Measurements from ENCODE around the gene KRT8. TPM values are rescaled to one million over a fixed set of nuclear protein-coding genes. Genes with fewer than 3 reads are reported as not detected.

KRT8 gene
- total and polyA plus RNA-seq, 2 donors, result 100 to 142 TPM

DNA sequence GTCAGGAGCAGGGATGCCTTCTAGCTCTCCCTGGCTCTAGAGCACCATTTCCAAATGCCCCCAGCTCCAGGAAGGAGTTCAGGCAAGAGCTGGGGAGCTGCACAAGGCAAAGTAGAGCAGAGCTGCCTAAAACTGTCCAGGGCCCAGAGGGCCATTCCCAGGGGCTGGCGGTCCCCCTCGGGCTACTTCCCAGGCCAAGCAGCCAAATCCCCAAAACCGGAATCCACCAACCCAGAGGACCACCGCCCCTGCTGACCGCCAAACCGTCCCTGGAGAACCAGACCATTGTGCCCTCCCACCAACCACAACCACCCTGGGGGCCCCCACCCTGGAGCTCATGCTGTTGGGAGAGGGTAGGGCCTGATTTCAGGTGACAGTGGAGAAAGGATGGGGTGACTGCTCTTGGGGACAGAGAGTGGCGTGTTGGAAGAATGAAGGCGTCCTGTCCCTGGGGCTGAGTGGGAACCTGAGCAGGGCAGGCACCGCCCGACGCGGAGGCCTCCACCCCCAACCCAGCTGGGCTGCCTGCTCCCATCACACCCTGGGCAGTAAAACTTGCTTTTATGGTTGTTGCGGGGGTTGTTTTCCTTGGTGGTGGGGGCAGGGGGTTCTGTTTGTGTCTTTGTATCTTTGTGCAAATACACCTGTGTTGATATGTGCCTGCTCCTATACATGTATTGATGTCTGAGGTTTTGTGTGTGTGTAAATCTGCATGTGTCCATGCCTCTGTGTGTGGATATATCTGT, 32.1 kb downstream of the KRT8 start:
- Histone ChIP-seq H3K4me3 (ENCODE audit: low read length in 2 of 2) (no peak overlapping the region), H3K9me3 (ENCODE audit: control insufficient read depth in 2 of 2, insufficient read depth in 1 of 2, low read length in 1 of 2) (no peaks in the 10 kb centered on the region), H3K4me1 (ENCODE audit: control insufficient read depth in 2 of 2, insufficient read depth in 2 of 2, low read length in 2 of 2) (peaks cover under 1 to 20% of the 10 kb centered on the region in 2 donors), H3K27ac (ENCODE audit: low read depth in 1 of 2, low read length in 1 of 2) (no peak overlapping the region), H3K27me3 (ENCODE audit: control insufficient read depth in 2 of 2, insufficient read depth in 1 of 2, low read length in 1 of 2) (peaks cover 3 to 49% of the 10 kb centered on the region in 2 donors), H3K36me3 (ENCODE audit: control insufficient read depth in 2 of 2, insufficient read depth in 2 of 2, low read length in 1 of 2) (no peaks in the 10 kb centered on the region)
- DNase-seq (ENCODE audit: low read depth in 6 of 9, low spot score in 9 of 9), result no peak
- 90% methylated on average over 13 of the region's 13 CpGs for WGBS

DNA sequence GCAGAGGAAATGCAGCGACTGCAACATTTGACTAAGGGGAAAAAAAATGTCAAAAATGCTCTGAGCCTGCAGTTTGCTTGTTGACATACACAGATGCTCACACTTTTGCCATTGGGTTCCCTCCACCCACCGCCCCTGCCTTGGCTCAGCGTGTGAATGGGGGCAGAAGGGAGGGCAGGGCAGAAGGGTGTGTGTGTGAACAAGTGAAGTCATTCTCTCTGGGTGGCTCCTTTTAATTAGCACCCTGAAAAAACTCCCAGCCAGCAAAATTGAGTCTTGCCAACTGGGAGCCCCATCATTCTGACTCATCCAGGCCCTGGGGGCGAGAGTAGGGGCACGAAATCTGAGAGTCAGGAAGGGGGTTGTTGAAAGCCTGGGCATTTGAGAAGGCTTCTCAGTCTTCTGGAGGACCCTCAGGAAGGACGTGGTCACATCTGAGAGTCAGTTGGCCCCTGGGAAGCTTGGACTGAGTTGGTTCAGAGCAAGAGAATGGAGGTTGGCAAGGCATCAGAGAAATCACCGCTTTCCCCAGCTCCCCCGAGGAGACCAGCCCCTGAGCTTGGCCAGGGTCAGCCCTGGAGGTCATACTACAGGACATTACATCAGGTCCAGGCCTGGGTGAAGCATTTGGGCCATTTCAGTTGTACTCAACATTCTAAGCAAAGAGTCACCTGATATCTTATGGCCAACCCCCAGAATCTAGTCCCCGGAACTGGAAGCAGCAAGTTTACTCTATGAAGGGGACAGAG, 33.4 kb downstream of the KRT8 start:
- 80% methylated on average over 9 of the region's 9 CpGs for WGBS
- peaks cover 5 to 27% of the 10 kb centered on the region in 2 donors for H3K4me1 ChIP-seq (ENCODE audit: control insufficient read depth in 2 of 2, insufficient read depth in 2 of 2, low read length in 2 of 2)
- no peaks in the 10 kb centered on the region for H3K9me3 ChIP-seq (ENCODE audit: control insufficient read depth in 2 of 2, insufficient read depth in 1 of 2, low read length in 1 of 2)
- no peaks in the 10 kb centered on the region for H3K36me3 ChIP-seq (ENCODE audit: control insufficient read depth in 2 of 2, insufficient read depth in 2 of 2, low read length in 1 of 2)
- no peak overlapping the region for H3K4me3 ChIP-seq (ENCODE audit: low read length in 2 of 2)
- peaks cover 3 to 49% of the 10 kb centered on the region in 2 donors for H3K27me3 ChIP-seq (ENCODE audit: control insufficient read depth in 2 of 2, insufficient read depth in 1 of 2, low read length in 1 of 2)
- H3K27ac ChIP-seq (ENCODE audit: low read depth in 1 of 2, low read length in 1 of 2), result no peak overlapping the region
- DNase-seq (ENCODE audit: low read depth in 6 of 9, low spot score in 9 of 9), result no peak

DNA sequence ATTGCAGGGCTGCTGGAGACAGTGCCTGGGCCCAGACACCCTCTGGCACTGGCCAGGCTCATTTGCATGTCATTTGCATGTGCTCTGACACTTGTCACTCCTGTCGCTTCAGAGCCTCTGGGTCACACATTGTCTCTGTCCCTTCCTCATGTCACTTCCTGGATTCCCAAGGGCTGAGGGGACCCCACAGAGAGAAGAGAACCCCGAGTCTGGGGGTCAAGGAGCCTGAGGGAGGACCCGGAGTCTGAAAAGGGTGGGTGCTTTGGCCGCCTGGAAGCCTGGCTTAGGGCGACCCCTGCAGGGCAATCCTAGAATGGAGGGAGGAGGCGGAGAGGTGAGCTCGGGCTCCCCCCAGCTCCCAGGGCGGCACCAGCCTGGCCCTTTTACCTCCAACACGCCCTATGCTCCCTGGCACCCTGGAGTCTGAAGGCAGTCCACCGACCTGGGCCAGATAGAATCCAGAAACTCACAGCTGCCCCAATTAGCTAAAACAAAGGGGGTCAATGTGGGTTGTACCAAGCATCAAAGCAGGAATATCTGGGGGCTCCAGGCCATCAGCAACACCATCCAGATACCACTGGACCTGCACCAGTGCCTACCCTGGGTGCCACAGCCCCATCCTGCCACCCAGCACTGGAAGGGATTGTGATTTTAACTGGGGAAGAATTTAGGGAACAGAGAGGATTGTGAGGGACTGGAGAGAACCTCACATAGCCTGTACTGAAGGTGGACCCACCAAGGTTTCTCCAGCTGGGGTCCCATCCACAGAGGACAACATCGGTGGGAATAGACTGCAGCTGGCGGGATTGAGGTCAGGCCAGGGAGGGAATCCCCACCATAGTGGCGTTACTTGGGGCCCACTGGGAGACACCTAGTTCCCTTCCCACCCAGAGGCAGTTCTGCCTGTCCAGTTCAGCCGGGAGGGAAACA, 34.2 kb downstream of the KRT8 start:
- DNase-seq (ENCODE audit: low read depth in 6 of 9, low spot score in 9 of 9), result peak in 5 of 9 donors; percentile 42 to 69 (median 50)
- Histone ChIP-seq H3K9me3 (ENCODE audit: control insufficient read depth in 2 of 2, insufficient read depth in 1 of 2, low read length in 1 of 2) (no peaks in the 10 kb centered on the region), H3K27me3 (ENCODE audit: control insufficient read depth in 2 of 2, insufficient read depth in 1 of 2, low read length in 1 of 2) (peaks cover 3 to 49% of the 10 kb centered on the region in 2 donors), H3K27ac (ENCODE audit: low read depth in 1 of 2, low read length in 1 of 2) (no peak overlapping the region), H3K36me3 (ENCODE audit: control insufficient read depth in 2 of 2, insufficient read depth in 2 of 2, low read length in 1 of 2) (no peaks in the 10 kb centered on the region), H3K4me1 (ENCODE audit: control insufficient read depth in 2 of 2, insufficient read depth in 2 of 2, low read length in 2 of 2) (peaks cover 5 to 27% of the 10 kb centered on the region in 2 donors), H3K4me3 (ENCODE audit: low read length in 2 of 2) (no peak overlapping the region)
- 36% methylated on average over 14 of the region's 14 CpGs for WGBS

DNA sequence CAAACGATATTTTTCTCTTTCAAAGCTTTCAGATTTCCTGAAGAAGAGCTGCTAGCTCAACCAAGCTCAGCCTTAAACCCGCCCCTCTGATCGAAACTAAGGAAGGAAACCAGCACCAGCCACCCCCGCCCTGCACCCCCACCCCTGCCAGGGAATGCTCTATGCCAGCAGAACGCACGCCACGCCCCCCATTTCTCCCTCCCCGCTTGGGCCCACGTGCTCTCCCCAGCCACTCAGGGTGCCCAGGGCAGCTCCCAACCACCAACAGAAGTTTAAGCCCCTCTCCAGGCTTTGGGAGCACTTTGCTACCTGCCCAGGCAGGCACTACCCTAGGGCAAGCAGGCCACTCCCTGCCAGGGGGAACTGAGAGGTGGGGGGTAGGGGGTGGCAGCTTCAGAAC, 37.2 kb downstream of the KRT8 start:
- no peaks in the 10 kb centered on the region for H3K36me3 ChIP-seq (ENCODE audit: control insufficient read depth in 2 of 2, insufficient read depth in 2 of 2, low read length in 1 of 2)
- peak in 3 of 9 donors; percentile 32 to 58 (median 40) for DNase-seq (ENCODE audit: low read depth in 6 of 9, low spot score in 9 of 9)
- WGBS, result 6% methylated on average over 9 of the region's 9 CpGs
- peak overlapping the region in 1 of 2 donors; percentile 36 for H3K27ac ChIP-seq (ENCODE audit: low read depth in 1 of 2, low read length in 1 of 2)
- H3K4me3 ChIP-seq (ENCODE audit: low read length in 2 of 2), result no peak overlapping the region
- peaks cover 0 to 20% of the 10 kb centered on the region in 2 donors for H3K27me3 ChIP-seq (ENCODE audit: control insufficient read depth in 2 of 2, insufficient read depth in 1 of 2, low read length in 1 of 2)
- H3K9me3 ChIP-seq (ENCODE audit: control insufficient read depth in 2 of 2, insufficient read depth in 1 of 2, low read length in 1 of 2), result no peaks in the 10 kb centered on the region
- H3K4me1 ChIP-seq (ENCODE audit: control insufficient read depth in 2 of 2, insufficient read depth in 2 of 2, low read length in 2 of 2), result peaks cover 5 to 14% of the 10 kb centered on the region in 2 donors

DNA sequence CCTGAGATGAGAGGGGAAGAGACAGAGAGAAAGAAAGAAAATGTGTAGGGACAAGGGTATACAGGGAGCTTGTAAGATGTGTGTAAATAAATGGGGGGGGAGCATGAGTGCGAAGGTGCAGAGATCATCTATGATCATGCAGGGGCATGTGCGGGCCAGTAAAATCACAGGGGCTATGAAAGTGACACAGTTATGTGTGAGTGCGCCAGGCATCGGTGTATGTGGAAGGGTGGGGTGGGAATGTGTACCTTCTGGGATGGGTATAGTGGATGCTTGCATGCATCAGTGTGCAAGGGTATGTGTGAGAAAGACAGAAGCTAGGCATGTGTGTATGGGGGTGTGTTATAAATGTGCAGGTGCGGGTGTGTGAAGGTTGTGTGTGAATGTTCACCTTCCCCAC, 37.7 kb downstream of the KRT8 start:
- no peak overlapping the region for H3K4me3 ChIP-seq (ENCODE audit: low read length in 2 of 2)
- H3K36me3 ChIP-seq (ENCODE audit: control insufficient read depth in 2 of 2, insufficient read depth in 2 of 2, low read length in 1 of 2), result no peaks in the 10 kb centered on the region
- no peaks in the 10 kb centered on the region for H3K9me3 ChIP-seq (ENCODE audit: control insufficient read depth in 2 of 2, insufficient read depth in 1 of 2, low read length in 1 of 2)
- H3K27me3 ChIP-seq (ENCODE audit: control insufficient read depth in 2 of 2, insufficient read depth in 1 of 2, low read length in 1 of 2), result peaks cover 0 to 16% of the 10 kb centered on the region in 2 donors
- peak overlapping the region in 1 of 2 donors; percentile 36 for H3K27ac ChIP-seq (ENCODE audit: low read depth in 1 of 2, low read length in 1 of 2)
- 94% methylated on average over 5 of the region's 5 CpGs for WGBS
- H3K4me1 ChIP-seq (ENCODE audit: control insufficient read depth in 2 of 2, insufficient read depth in 2 of 2, low read length in 2 of 2), result peaks cover 5 to 14% of the 10 kb centered on the region in 2 donors
- DNase-seq (ENCODE audit: low read depth in 6 of 9, low spot score in 9 of 9), result no peak

DNA sequence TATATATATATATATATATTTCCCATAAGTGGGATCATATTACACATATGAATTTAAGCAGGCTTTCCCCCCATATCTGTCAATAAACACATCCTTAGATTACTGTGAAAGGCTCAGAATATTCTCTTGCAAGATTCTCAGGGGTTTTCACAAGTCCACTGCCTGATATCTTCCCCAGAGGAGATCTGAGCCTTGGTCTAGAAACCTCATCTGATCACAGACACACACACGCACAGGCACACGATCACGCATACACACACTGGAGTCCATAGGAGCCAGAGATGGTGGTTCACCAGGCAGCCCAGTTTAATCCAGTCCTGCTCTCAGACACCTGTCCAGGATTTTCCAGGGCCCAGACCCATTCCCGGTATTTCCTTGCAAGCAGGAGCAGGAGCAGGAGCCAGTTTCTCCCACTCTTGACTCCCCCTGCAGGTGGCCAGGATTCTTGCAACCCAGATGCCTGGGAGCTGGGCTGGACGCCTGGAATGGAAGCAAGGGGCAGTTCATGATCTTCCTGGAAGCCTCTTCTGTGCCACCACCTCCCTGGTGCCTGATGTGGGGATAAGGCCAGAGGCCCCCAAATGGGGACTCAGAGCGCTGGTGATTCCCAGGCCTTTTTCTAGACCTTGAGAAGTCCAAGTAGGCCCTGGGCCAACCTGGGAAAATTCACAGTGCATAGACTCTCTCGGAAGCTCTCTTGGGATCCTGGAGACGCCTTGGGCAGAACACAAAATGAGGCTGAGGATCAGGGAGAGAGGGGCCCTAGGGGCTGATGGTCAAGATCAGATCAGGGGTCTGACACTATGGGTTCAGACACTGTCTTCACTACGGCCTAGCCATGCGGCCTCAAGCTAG, 39.6 kb downstream of the KRT8 start:
- no peak for DNase-seq (ENCODE audit: low read depth in 6 of 9, low spot score in 9 of 9)
- Histone ChIP-seq H3K4me1 (ENCODE audit: control insufficient read depth in 2 of 2, insufficient read depth in 2 of 2, low read length in 2 of 2) (peaks cover 5 to 9% of the 10 kb centered on the region in 2 donors), H3K9me3 (ENCODE audit: control insufficient read depth in 2 of 2, insufficient read depth in 1 of 2, low read length in 1 of 2) (no peaks in the 10 kb centered on the region), H3K36me3 (ENCODE audit: control insufficient read depth in 2 of 2, insufficient read depth in 2 of 2, low read length in 1 of 2) (no peaks in the 10 kb centered on the region), H3K4me3 (ENCODE audit: low read length in 2 of 2) (no peak overlapping the region), H3K27me3 (ENCODE audit: control insufficient read depth in 2 of 2, insufficient read depth in 1 of 2, low read length in 1 of 2) (peaks cover 0 to 3% of the 10 kb centered on the region in 2 donors), H3K27ac (ENCODE audit: low read depth in 1 of 2, low read length in 1 of 2) (no peak overlapping the region)
- WGBS, result 83% methylated on average over 10 of the region's 10 CpGs

DNA sequence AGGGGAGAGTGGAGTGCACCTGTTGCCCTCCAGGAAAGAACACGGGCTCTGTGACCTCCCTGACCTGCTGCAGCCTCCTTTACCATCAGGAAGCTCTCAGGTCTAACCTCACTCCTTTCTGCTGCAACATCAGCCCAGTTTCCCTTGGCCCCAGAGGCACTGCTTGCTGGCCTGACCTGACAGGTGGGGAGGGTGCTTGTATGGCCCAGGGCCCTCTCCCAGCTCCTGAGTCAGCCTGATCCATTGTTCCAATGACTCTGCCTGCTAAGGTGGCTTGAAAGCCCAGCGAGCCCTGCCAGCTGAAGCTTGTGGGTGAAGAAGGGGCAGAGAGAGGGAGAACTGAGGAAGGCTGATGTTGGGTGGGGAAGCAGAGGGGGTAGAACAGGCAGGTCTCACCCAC, 42.9 kb downstream of the KRT8 start:
- Histone ChIP-seq H3K4me3 (ENCODE audit: low read length in 2 of 2) (no peak overlapping the region), H3K27ac (ENCODE audit: low read depth in 1 of 2, low read length in 1 of 2) (no peak overlapping the region), H3K27me3 (ENCODE audit: control insufficient read depth in 2 of 2, insufficient read depth in 1 of 2, low read length in 1 of 2) (peaks cover 0 to 6% of the 10 kb centered on the region in 2 donors), H3K4me1 (ENCODE audit: control insufficient read depth in 2 of 2, insufficient read depth in 2 of 2, low read length in 2 of 2) (peaks cover 0 to under 1% of the 10 kb centered on the region in 2 donors), H3K36me3 (ENCODE audit: control insufficient read depth in 2 of 2, insufficient read depth in 2 of 2, low read length in 1 of 2) (no peaks in the 10 kb centered on the region), H3K9me3 (ENCODE audit: control insufficient read depth in 2 of 2, insufficient read depth in 1 of 2, low read length in 1 of 2) (no peaks in the 10 kb centered on the region)
- DNase-seq (ENCODE audit: low read depth in 6 of 9, low spot score in 9 of 9), result no peak
- 81% methylated on average over 2 of the region's 2 CpGs for WGBS

DNA sequence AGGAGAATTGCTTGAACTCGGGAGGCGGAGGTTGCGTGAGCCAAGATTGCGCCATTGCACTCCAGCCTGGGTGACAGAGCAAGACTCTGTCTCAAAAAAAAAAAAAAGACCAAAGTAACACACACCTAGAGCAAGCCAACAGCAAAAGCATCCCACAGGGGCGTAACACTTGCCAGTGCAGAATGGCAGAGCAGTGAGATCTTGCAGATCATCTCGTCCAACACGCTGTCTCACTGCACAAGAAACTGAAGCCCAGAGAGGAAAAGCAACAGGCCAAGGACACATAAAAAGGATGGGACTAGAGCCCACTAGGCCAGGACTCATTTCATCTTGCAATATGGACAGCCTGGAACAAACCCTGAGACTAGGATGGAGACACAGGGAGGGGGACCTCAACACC, 43.4 kb downstream of the KRT8 start:
- WGBS, result 97% methylated on average over 7 of the region's 7 CpGs
- H3K36me3 ChIP-seq (ENCODE audit: control insufficient read depth in 2 of 2, insufficient read depth in 2 of 2, low read length in 1 of 2), result no peaks in the 10 kb centered on the region
- no peak for DNase-seq (ENCODE audit: low read depth in 6 of 9, low spot score in 9 of 9)
- H3K9me3 ChIP-seq (ENCODE audit: control insufficient read depth in 2 of 2, insufficient read depth in 1 of 2, low read length in 1 of 2), result no peaks in the 10 kb centered on the region
- peaks cover 0 to 6% of the 10 kb centered on the region in 2 donors for H3K27me3 ChIP-seq (ENCODE audit: control insufficient read depth in 2 of 2, insufficient read depth in 1 of 2, low read length in 1 of 2)
- H3K4me3 ChIP-seq (ENCODE audit: low read length in 2 of 2), result no peak overlapping the region
- H3K27ac ChIP-seq (ENCODE audit: low read depth in 1 of 2, low read length in 1 of 2), result no peak overlapping the region
- H3K4me1 ChIP-seq (ENCODE audit: control insufficient read depth in 2 of 2, insufficient read depth in 2 of 2, low read length in 2 of 2), result no peaks in the 10 kb centered on the region
